ENCODE data around the gene AGR2. TPM values are rescaled to one million over a fixed set of nuclear protein-coding genes. Genes with fewer than 3 reads are reported as not detected.

The AGR2 gene
- total RNA-seq, 4 donors from 2014 or later = not detected

DNA sequence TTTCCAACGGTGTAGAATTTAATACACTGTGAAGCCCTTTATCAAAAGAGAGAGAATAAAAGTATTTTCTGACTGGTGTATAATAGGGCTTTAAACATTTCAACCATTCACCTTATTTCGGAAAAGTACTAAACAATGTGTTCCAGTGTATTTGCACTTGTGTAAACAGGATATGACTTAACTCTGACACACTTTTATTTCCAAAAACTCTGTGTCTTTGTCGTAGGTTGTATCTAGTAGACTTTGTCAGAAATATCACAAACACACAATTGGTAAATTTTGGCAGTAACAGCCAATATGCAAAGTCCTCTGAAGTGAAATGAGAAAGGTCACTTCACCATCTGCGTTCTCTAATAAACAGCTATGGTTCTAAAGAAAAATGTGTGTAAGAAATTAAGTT lies 61.6 kb downstream of the AGR2 start:
- TF ChIP-seq EP300 (IDR thresholded peaks at IDR 0.05) (no peak), POLR2A (IDR thresholded peaks at IDR 0.05; ENCODE audit: low read depth) (no peak), POLR2AphosphoS5 (IDR thresholded peaks at IDR 0.05) (no peak)
- TF ChIP-seq, protein P1, sequence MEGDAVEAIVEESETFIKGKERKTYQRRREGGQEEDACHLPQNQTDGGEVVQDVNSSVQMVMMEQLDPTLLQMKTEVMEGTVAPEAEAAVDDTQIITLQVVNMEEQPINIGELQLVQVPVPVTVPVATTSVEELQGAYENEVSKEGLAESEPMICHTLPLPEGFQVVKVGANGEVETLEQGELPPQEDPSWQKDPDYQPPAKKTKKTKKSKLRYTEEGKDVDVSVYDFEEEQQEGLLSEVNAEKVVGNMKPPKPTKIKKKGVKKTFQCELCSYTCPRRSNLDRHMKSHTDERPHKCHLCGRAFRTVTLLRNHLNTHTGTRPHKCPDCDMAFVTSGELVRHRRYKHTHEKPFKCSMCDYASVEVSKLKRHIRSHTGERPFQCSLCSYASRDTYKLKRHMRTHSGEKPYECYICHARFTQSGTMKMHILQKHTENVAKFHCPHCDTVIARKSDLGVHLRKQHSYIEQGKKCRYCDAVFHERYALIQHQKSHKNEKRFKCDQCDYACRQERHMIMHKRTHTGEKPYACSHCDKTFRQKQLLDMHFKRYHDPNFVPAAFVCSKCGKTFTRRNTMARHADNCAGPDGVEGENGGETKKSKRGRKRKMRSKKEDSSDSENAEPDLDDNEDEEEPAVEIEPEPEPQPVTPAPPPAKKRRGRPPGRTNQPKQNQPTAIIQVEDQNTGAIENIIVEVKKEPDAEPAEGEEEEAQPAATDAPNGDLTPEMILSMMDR (IDR thresholded peaks at IDR 0.05) = no peak
- Histone ChIP-seq H3K9me3 (no peaks in the 10 kb centered on the region), H3K27me3 (no peaks in the 10 kb centered on the region), H3K4me3 (no peak overlapping the region), H3K36me3 (no peaks in the 10 kb centered on the region), H3K4me1 (peaks cover 0 to 20% (median 10%) of the 10 kb centered on the region in 4 donors), H3K27ac (replicated peaks in 1 of 4) (peak overlapping the region in 1 of 4 donors; percentile 20)
- 54% methylated on average over 4 of the region's 4 CpGs for WGBS
- intact Hi-C loops (cut with DNase I) = no loop called here
- DNase-seq (ENCODE audit: extremely low spot score) = no peak

- H3K4me3 ChIP-seq = no peak overlapping the region
- intact Hi-C loops (cut with DNase I) = no loop called here
- no peaks in the 10 kb centered on the region for H3K36me3 ChIP-seq
- H3K9me3 ChIP-seq = no peaks in the 10 kb centered on the region
- DNase-seq (ENCODE audit: extremely low spot score) = no peak
- no peak overlapping the region for H3K27ac ChIP-seq (replicated peaks in 1 of 4)
- 98% methylated on average over 3 of the region's 3 CpGs for WGBS
- H3K4me1 ChIP-seq = peaks cover 0 to 20% (median 10%) of the 10 kb centered on the region in 4 donors
- TF ChIP-seq POLR2AphosphoS5 (IDR thresholded peaks at IDR 0.05) (no peak), POLR2A (IDR thresholded peaks at IDR 0.05; ENCODE audit: low read depth) (no peak), EP300 (IDR thresholded peaks at IDR 0.05) (no peak)
- TF ChIP-seq, protein P1 (IDR thresholded peaks at IDR 0.05) = no peak
- no peaks in the 10 kb centered on the region for H3K27me3 ChIP-seq
These were observed 62.3 kb downstream of the AGR2 start for GRCh38 chr7:16742547-16742946.

Other genes starting within 250 kb of the AGR2 start
- 10 to 100 TPM; 12.4 to 24.9 (median 17.6) TPM for gene ANKMY2, start 159.2 kb downstream of the AGR2 start, total RNA-seq
- 10 to 100 TPM; 48.1 to 73.9 (median 62.4) TPM for gene BZW2, start 158.8 kb downstream of the AGR2 start, total RNA-seq
- 1 to 10 TPM; 2.1 to 8.8 (median 6.5) TPM for gene TSPAN13, start 51.2 kb downstream of the AGR2 start, total RNA-seq
- under 1 TPM in 1 of 4 donors, not detected in 3; 0.45 TPM for gene AGR3, start 77.0 kb upstream of the AGR2 start, total RNA-seq

Data from esophagus muscularis mucosa (tissue), 4 donors.